GM19467 (cell line): Measurements from ENCODE around the gene EMC10.
"Not testable (repeated sequence)": the region's sequence is repeated elsewhere in the genome, so short reads cannot be mapped to it uniquely, and the experiment has no call there.

Experiments
- ATAC-seq: cut with Tn5 transposase; IDR thresholded peaks from one replicate; pipeline ENCODE4 v1.9.1; 2021; ENCODE audit warnings: mild to moderate bottlenecking, moderate library complexity; ENCODE audit not compliant: unreplicated experiment

The EMC10 gene

GRCh38 chr19:50450369-50451222 lies 25.7 kb upstream of the EMC10 start:
- no peak for ATAC-seq

- ATAC-seq, result no peak
These were observed 25.1 kb upstream of the EMC10 start for GRCh38 chr19:50451223-50451534.

- no peak for ATAC-seq
These were observed 23.1 kb upstream of the EMC10 start for GRCh38 chr19:50453243-50453642.

GRCh38 chr19:50455992-50456391 lies 20.3 kb upstream of the EMC10 start:
- no peak for ATAC-seq

- ATAC-seq, result no peak
These were observed 19.0 kb upstream of the EMC10 start for GRCh38 chr19:50457300-50457699.

GRCh38 chr19:50458396-50459066 lies 17.8 kb upstream of the EMC10 start:
- ATAC-seq, result no peak

GRCh38 chr19:50459067-50459456 lies 17.2 kb upstream of the EMC10 start:
- no peak for ATAC-seq

GRCh38 chr19:50459638-50460037 lies 16.7 kb upstream of the EMC10 start:
- ATAC-seq, result no peak

GRCh38 chr19:50460161-50460765 lies 16.0 kb upstream of the EMC10 start:
- ATAC-seq, result no peak

GRCh38 chr19:50461066-50461875 lies 15.0 kb upstream of the EMC10 start:
- peak; percentile 44 for ATAC-seq

GRCh38 chr19:50462970-50463369 lies 13.3 kb upstream of the EMC10 start:
- ATAC-seq, result no peak

- ATAC-seq, result no peak
These were observed 12.0 kb upstream of the EMC10 start for GRCh38 chr19:50464348-50464747.

GRCh38 chr19:50465000-50465399 lies 11.3 kb upstream of the EMC10 start:
- no peak for ATAC-seq

GRCh38 chr19:50465986-50466705 lies 10.2 kb upstream of the EMC10 start:
- no peak for ATAC-seq

- ATAC-seq, result no peak
These were observed 9.6 kb upstream of the EMC10 start for GRCh38 chr19:50466706-50467039.

- no peak for ATAC-seq
These were observed 8.7 kb upstream of the EMC10 start for GRCh38 chr19:50467566-50467965.

GRCh38 chr19:50468818-50469217 lies 7.5 kb upstream of the EMC10 start:
- ATAC-seq, result no peak

GRCh38 chr19:50473336-50473735 lies 3.0 kb upstream of the EMC10 start:
- not testable (repeated sequence) for ATAC-seq

- ATAC-seq, result no peak
These were observed 1.2 kb upstream of the EMC10 start for GRCh38 chr19:50475101-50475568.

- no peak for ATAC-seq
These were observed 527 bp upstream of the EMC10 start for GRCh38 chr19:50475736-50476223.

GRCh38 chr19:50476907-50477238 lies 566 bp downstream of the EMC10 start:
- ATAC-seq, result no peak
